CD14-positive monocyte (primary cell): ENCODE results near the gene CX3CR1. TPM values are rescaled to one million over a fixed set of nuclear protein-coding genes. Genes with fewer than 3 reads are reported as not detected.

ENCODE experiments used
- DNase-seq, 3 donors: peaks; one replicate each; pipeline ENCODE4 v3.0.0-alpha.2; 2011 to 2022
- H2AFZ ChIP-seq: 2 replicates; pipeline ENCODE4 v1.6.0; 2012; ENCODE audit warnings: mild to moderate bottlenecking, low read depth, low read length, inconsistent platforms; ENCODE audit not compliant: insufficient read depth, poor library complexity, severe bottlenecking
- H3K27ac ChIP-seq, 2 donors: 1 replicate in 1 of 2; 2 replicates in 1 of 2; pipeline ENCODE4 v1.5.1; 2012 to 2013; ENCODE audit warnings: low read length in 2 of 2, control low read depth in 1 of 2, inconsistent platforms in 1 of 2, low read depth in 1 of 2, mild to moderate bottlenecking in 1 of 2
- H3K27me3 ChIP-seq, 2 donors: one replicate each; pipeline versions ENCODE4 v1.6.0 to v1.6.1; 2011 to 2013; ENCODE audit warnings: low read length in 2 of 2; ENCODE audit not compliant: control insufficient read depth in 2 of 2, insufficient read depth in 2 of 2
- H3K36me3 ChIP-seq, 2 donors: replicated peaks in 1 of 2; 1 replicate in 1 of 2; 2 replicates in 1 of 2; pipeline versions ENCODE4 v1.5.1 to v1.6.1; 2012 to 2013; ENCODE audit warnings: low read length in 2 of 2, control low read depth in 1 of 2, inconsistent platforms in 1 of 2, mild to moderate bottlenecking in 1 of 2; ENCODE audit not compliant: insufficient read depth in 2 of 2, control insufficient read depth in 1 of 2
- H3K4me1 ChIP-seq, 2 donors: 1 replicate in 1 of 2; 2 replicates in 1 of 2; pipeline versions ENCODE4 v1.5.1 to v1.6.1; 2012 to 2013; ENCODE audit warnings: low read length in 2 of 2, control low read depth in 1 of 2, inconsistent platforms in 1 of 2, mild to moderate bottlenecking in 1 of 2, moderate library complexity in 1 of 2; ENCODE audit not compliant: insufficient read depth in 2 of 2, control insufficient read depth in 1 of 2
- H3K4me2 ChIP-seq: replicated peaks from 2 replicates; pipeline ENCODE3; 2012; ENCODE audit warnings: low read length, moderate library complexity, mild to moderate bottlenecking; ENCODE audit not compliant: poor library complexity, severe bottlenecking; ENCODE audit errors: extremely low read depth
- H3K4me3 ChIP-seq, 3 experiments: fragments of 200-600 bp in 1 of 3; sonication (generic) in 1 of 3; replicated peaks in 1 of 3; 1 replicate in 2 of 3; 2 replicates in 1 of 3; pipeline ENCODE4 v1.5.1; 2011 to 2013; ENCODE audit warnings: low read length in 3 of 3, mild to moderate bottlenecking in 3 of 3, control low read depth in 2 of 3, low read depth in 2 of 3, inconsistent platforms in 1 of 3, moderate library complexity in 1 of 3
- H3K79me2 ChIP-seq: 2 replicates; pipeline ENCODE4 v1.6.0; 2012; ENCODE audit warnings: mild to moderate bottlenecking, control low read depth, inconsistent platforms, low read length, moderate library complexity; ENCODE audit not compliant: insufficient read depth
- H3K9ac ChIP-seq: 2 replicates; pipeline ENCODE4 v1.6.0; 2017; ENCODE audit warnings: low read length, mild to moderate bottlenecking; ENCODE audit not compliant: insufficient read depth, poor library complexity, severe bottlenecking
- H3K9me3 ChIP-seq, 2 donors: replicated peaks in 1 of 2; 1 replicate in 1 of 2; 2 replicates in 1 of 2; pipeline versions ENCODE4 v1.5.1 to v1.6.1; 2012 to 2013; ENCODE audit warnings: low read length in 2 of 2, control low read depth in 1 of 2; ENCODE audit not compliant: control insufficient read depth in 1 of 2, insufficient read depth in 1 of 2
- H4K20me1 ChIP-seq: 2 replicates; pipeline ENCODE4 v1.6.0; 2012; ENCODE audit warnings: mild to moderate bottlenecking, low read length, control low read depth, moderate library complexity; ENCODE audit not compliant: insufficient read depth
- H3K27ac Mint-ChIP-seq, 7 donors: one replicate each; pipeline ENCODE4 v1.8.0; 2020; ENCODE audit warnings: mild to moderate bottlenecking in 7 of 7, mixed read lengths in 7 of 7, moderate library complexity in 6 of 7, inconsistent platforms in 2 of 7
- H3K27me3 Mint-ChIP-seq, 3 donors: one replicate each; pipeline ENCODE4 v1.8.0; 2021 to 2022; ENCODE audit warnings: low read depth in 3 of 3, mild to moderate bottlenecking in 3 of 3, mixed read lengths in 3 of 3, moderate library complexity in 3 of 3, inconsistent platforms in 1 of 3
- H3K36me3 Mint-ChIP-seq, 2 donors: one replicate each; pipeline ENCODE4 v1.8.0; 2020; ENCODE audit warnings: mixed read lengths in 2 of 2, inconsistent platforms in 1 of 2, mild to moderate bottlenecking in 1 of 2
- H3K4me1 Mint-ChIP-seq: one replicate; pipeline ENCODE4 v1.8.0; 2020; ENCODE audit warnings: mild to moderate bottlenecking, mixed read lengths
- H3K4me3 Mint-ChIP-seq, 2 donors: one replicate each; pipeline ENCODE4 v1.8.0; 2020; ENCODE audit warnings: mild to moderate bottlenecking in 2 of 2, mixed read lengths in 2 of 2, moderate library complexity in 1 of 2
- H3K9me3 Mint-ChIP-seq, 7 donors: one replicate each; pipeline ENCODE4 v1.8.0; 2020 to 2022; ENCODE audit warnings: mixed read lengths in 7 of 7, mild to moderate bottlenecking in 6 of 7, moderate library complexity in 6 of 7, inconsistent platforms in 2 of 7
- CTCF ChIP-seq: fragments of 200-600 bp; IDR thresholded peaks from one replicate; pipeline ENCODE4 v1.8.0; 2022; ENCODE audit warnings: antibody characterized with exemption, mild to moderate bottlenecking
- WGBS: methylation state at CpG from one replicate; pipeline ENCODE4 v1.1.5; 2013; ENCODE audit warnings: missing lambda C conversion rate; ENCODE audit not compliant: insufficient coverage; 5-methylcytosine and 5-hydroxymethylcytosine counted together
- intact Hi-C, 2 donors: fragments of 100-400 bp; cut with micrococcal nuclease; formaldehyde crosslinking; loops; one replicate each; pipeline versions ENCODE4 v1.15.0 to v1.15.1; 2023
- polyA plus RNA-seq, 3 donors: library from polyadenylated mRNA; depleted of rRNA in 1 of 3; unstranded in 2 of 3; stranded (reverse) in 1 of 3; fragments of 300-500 nt in 2 of 3; fragments of >200 nt in 1 of 3; fragmentation: Illumina TruSeq in 2 of 3; gene quantifications; 1 replicate in 2 of 3; 2 replicates in 1 of 3; pipeline ENCODE4 v1.2.3, GENCODE V29; 2012 to 2021

The CX3CR1 gene
- polyA plus RNA-seq, 3 donors = 25.9 to 405 (median 184) TPM

GRCh38 chr3:39287216-39288164 lies 7.7 kb upstream of the CX3CR1 start:
- Histone ChIP-seq H3K9ac (no peak overlapping the region), H3K27ac (no peak overlapping the region), H4K20me1 (no peaks in the 10 kb centered on the region), H3K4me3 (no peak overlapping the region), H3K4me1 (peaks cover 21 to 23% of the 10 kb centered on the region in 2 donors), H3K79me2 (no peaks in the 10 kb centered on the region), H3K9me3 (no peaks in the 10 kb centered on the region), H2AFZ (no peak overlapping the region), H3K36me3 (no peaks in the 10 kb centered on the region), H3K27me3 (no peaks in the 10 kb centered on the region), H3K4me2 (no peak overlapping the region)
- Mint-ChIP-seq H3K27ac (no peak overlapping the region), H3K9me3 (peaks cover 0 to 2% (median 0%) of the 10 kb centered on the region in 7 donors), H3K36me3 (no peaks in the 10 kb centered on the region), H3K4me3 (no peak overlapping the region), H3K27me3 (peaks cover 0 to 1% (median 1%) of the 10 kb centered on the region in 3 donors), H3K4me1 (peaks cover 29% of the 10 kb centered on the region)
- WGBS = 52% methylated on average over 6 of the region's 8 CpGs
- peak in 2 of 3 donors; percentile 31 to 37 for DNase-seq
- intact Hi-C loops = loop anchor here (1.0 to 10.0 kb wide), 4 partner anchors 98 to 187 kb away; partner anchors contain the start of genes GORASP1 (in 1 of the 2) and TTC21A (in 1 of the 2)
- no peak for TF ChIP-seq CTCF

- intact Hi-C loops = loop anchor here in 1 of 2 donors (10.0 kb wide), 1 partner anchor 182 kb away; the partner anchor contains the start of genes GORASP1 and TTC21A
- no peak overlapping the region for H3K4me3 ChIP-seq
- no peaks in the 10 kb centered on the region for H3K27me3 ChIP-seq
- DNase-seq = no peak
- TF ChIP-seq CTCF = no peak
- no peak overlapping the region for H3K27ac ChIP-seq
- H3K4me1 ChIP-seq = peaks cover 25 to 28% of the 10 kb centered on the region in 2 donors
- H3K9me3 Mint-ChIP-seq = peaks cover 0 to 2% (median 0%) of the 10 kb centered on the region in 7 donors
- H3K27ac Mint-ChIP-seq = no peak overlapping the region
- H3K27me3 Mint-ChIP-seq = peaks cover 0 to 1% (median 0%) of the 10 kb centered on the region in 3 donors
- H3K4me3 Mint-ChIP-seq = no peak overlapping the region
- H2AFZ ChIP-seq = no peak overlapping the region
- no CpG with 5 or more reads among the region's 3 CpGs for WGBS
- H3K79me2 ChIP-seq = no peaks in the 10 kb centered on the region
- H3K36me3 ChIP-seq = no peaks in the 10 kb centered on the region
- H3K4me2 ChIP-seq = no peak overlapping the region
- H3K9me3 ChIP-seq = no peaks in the 10 kb centered on the region
- no peaks in the 10 kb centered on the region for H3K36me3 Mint-ChIP-seq
- H3K9ac ChIP-seq = no peak overlapping the region
- no peaks in the 10 kb centered on the region for H4K20me1 ChIP-seq
- H3K4me1 Mint-ChIP-seq = peaks cover 35% of the 10 kb centered on the region
Measured at GRCh38 chr3:39286771-39287170, 6.9 kb upstream of the CX3CR1 start.
